Measurements from ENCODE around the gene XXYLT1. TPM values are rescaled to one million over a fixed set of nuclear protein-coding genes. Genes with fewer than 3 reads are reported as not detected.
A peak's percentile ranks its signal among the peaks of the same experiment; 100 is the strongest.

XXYLT1 gene
- total RNA-seq, 1 donor from 2014 or later, result 9.8 TPM

DNA sequence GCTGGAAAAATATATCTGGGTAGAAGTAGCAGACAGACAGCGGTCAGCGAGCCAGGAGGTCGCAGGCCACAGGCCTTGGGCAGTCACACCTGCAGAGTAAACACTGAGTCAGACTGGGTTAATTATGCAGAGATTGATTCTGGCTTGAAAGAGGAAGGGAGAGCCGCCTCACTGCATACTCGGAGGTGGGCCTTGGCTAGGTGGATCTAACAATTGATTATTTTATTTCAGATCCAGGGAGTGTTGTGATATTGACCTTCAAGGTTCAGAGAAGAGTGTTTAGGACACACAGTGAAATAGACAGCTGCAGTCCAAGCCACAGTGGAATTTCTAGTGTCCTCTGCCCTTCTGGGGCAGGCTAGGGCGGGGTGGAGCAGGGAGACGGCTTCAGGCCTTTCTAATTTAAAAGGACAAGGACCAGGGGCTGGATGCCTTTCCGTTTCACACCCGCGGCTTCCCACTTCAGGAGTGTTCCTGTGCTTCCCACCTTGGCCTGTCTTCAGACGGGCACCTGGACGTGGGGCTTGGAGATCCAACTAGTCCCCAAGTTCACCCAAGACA lies 237.3 kb downstream of the XXYLT1 start:
- intact Hi-C loops (cut with DNase I), result no loop called here
- H3K36me3 ChIP-seq, result no peaks in the 10 kb centered on the region
- no peaks in the 10 kb centered on the region for H3K9me3 ChIP-seq
- H3K4me3 ChIP-seq, result no peak overlapping the region
- DNase-seq, result peak; percentile 68
- H3K27me3 ChIP-seq, result no peaks in the 10 kb centered on the region
- no peak overlapping the region for H3K27ac ChIP-seq
- peak; percentile 60 for ATAC-seq
- peaks cover 13% of the 10 kb centered on the region for H3K4me1 ChIP-seq
- TF ChIP-seq, protein P1, sequence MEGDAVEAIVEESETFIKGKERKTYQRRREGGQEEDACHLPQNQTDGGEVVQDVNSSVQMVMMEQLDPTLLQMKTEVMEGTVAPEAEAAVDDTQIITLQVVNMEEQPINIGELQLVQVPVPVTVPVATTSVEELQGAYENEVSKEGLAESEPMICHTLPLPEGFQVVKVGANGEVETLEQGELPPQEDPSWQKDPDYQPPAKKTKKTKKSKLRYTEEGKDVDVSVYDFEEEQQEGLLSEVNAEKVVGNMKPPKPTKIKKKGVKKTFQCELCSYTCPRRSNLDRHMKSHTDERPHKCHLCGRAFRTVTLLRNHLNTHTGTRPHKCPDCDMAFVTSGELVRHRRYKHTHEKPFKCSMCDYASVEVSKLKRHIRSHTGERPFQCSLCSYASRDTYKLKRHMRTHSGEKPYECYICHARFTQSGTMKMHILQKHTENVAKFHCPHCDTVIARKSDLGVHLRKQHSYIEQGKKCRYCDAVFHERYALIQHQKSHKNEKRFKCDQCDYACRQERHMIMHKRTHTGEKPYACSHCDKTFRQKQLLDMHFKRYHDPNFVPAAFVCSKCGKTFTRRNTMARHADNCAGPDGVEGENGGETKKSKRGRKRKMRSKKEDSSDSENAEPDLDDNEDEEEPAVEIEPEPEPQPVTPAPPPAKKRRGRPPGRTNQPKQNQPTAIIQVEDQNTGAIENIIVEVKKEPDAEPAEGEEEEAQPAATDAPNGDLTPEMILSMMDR (IDR thresholded peaks at IDR 0.05), result no peak

DNA sequence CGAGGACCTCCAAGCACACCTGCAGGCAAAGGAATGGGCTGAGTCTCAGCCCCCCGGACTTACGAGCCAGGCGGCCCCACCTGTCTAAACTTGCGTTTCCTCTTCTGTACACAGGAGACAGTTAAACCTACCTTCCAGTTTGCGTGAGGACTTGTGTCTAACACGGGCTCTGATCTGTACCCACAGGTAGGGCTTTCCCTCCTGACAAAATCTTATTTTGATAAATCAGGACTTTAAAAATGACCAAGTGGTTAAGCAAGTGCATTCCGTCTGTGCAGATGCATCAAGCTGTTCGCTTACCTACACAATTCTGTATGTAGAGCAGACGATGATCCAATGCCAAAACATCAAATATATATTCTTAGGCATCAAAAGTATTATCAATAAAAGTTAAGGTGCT lies 238.0 kb downstream of the XXYLT1 start:
- ATAC-seq (no peak), DNase-seq (no peak)
- H3K27me3 ChIP-seq, result no peaks in the 10 kb centered on the region
- peaks cover 13% of the 10 kb centered on the region for H3K4me1 ChIP-seq
- TF ChIP-seq, protein P1 (IDR thresholded peaks at IDR 0.05), result no peak
- no peaks in the 10 kb centered on the region for H3K36me3 ChIP-seq
- intact Hi-C loops (cut with DNase I), result no loop called here
- H3K27ac ChIP-seq, result no peak overlapping the region
- no peak overlapping the region for H3K4me3 ChIP-seq
- no peaks in the 10 kb centered on the region for H3K9me3 ChIP-seq

DNA sequence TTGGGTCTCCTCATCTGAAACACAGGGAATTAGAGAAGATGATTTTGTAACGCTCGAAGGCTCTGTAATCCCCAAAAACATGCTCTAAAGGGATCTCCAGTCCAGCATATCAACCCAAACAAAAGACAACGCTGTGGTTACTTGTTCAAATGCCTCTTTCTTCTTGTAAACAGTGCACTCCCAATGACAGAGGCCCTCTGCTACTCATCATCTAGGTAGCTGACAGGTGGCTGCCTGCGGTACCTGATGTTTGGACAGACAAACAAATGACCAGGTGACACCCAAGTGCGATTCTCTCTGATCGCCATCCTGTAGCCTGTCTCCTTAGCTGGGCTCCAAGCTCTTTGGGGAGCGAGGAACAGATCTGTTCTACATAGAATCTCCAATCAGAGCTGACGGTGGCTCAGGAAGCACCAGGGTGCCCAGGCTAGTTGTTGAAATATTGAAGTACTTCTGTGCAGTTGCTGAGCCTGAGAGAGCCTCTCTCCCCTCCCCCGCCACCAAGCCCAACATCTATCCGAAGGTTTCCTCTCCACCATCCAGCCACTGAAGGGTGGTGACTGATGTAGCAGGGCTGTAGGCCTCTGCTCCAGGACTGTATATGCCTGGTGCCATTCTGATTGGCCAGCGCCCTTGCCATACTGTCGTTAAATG lies 238.7 kb downstream of the XXYLT1 start:
- H3K36me3 ChIP-seq, result no peaks in the 10 kb centered on the region
- H3K4me3 ChIP-seq, result no peak overlapping the region
- ATAC-seq (no peak), DNase-seq (peak; percentile 21)
- peaks cover 13% of the 10 kb centered on the region for H3K4me1 ChIP-seq
- TF ChIP-seq, protein P1 (IDR thresholded peaks at IDR 0.05), result no peak
- H3K27ac ChIP-seq, result no peak overlapping the region
- no peaks in the 10 kb centered on the region for H3K27me3 ChIP-seq
- intact Hi-C loops (cut with DNase I), result no loop called here
- no peaks in the 10 kb centered on the region for H3K9me3 ChIP-seq

DNA sequence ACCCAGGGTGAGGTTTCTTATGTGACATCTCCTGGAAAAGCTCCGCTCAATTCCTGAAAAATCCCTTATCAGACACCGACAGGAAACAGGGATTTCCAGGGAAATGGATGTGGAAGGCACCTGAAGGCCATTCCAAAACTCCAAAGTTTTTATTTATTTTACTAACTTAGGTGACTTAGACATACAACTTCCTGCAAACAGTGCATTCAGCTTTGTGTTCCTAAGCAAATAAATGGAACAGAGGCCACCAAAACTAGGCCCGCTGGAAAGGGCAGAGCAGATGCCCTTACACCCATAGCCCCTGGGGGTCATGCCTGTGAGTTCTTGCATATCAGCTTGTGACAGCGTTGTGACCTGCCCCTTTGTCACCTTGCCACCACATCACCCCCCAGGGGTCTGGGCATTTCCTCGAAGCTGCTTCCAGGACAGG lies 239.4 kb downstream of the XXYLT1 start:
- DNase-seq (peak; percentile 37), ATAC-seq (no peak)
- intact Hi-C loops (cut with DNase I), result no loop called here
- H3K4me3 ChIP-seq, result no peak overlapping the region
- H3K27ac ChIP-seq, result peak overlapping the region; percentile 63
- H3K27me3 ChIP-seq, result no peaks in the 10 kb centered on the region
- no peaks in the 10 kb centered on the region for H3K9me3 ChIP-seq
- peaks cover 13% of the 10 kb centered on the region for H3K4me1 ChIP-seq
- no peaks in the 10 kb centered on the region for H3K36me3 ChIP-seq
- TF ChIP-seq, protein P1 (IDR thresholded peaks at IDR 0.05), result no peak

DNA sequence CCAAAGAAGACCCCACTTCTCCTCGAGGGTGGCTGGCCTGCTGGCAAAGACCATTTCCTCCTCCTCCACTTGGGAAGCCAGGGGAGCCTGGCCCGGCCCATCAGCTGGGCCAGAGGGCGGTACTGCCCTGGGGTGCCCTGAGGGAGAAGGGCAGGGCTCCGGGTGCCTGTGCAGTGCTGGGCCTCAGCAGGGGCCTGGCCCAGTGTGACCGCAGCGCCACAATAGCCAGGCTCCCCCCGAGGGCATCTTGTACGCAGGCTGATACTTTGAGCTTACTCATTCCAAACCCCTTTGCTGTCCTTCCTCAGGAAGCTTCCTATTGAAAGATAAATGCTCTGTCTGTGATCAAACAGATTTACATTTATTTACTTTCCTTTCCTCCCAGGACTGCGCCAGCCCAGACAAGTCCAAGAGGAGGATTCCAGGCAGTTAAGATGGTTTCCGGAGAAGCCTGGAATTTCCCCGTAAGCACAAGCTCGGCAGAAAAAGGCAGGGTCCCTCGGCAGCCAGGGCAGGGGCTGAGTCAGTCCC lies 240.1 kb downstream of the XXYLT1 start:
- ATAC-seq, result peak; percentile 68

More for the DNA sequence above, 240.1 kb downstream of the XXYLT1 start:
- TF ChIP-seq, protein P1 (IDR thresholded peaks at IDR 0.05), result no peak
- Histone ChIP-seq H3K9me3 (no peaks in the 10 kb centered on the region), H3K27ac (peak overlapping the region; percentile 63), H3K27me3 (no peaks in the 10 kb centered on the region), H3K4me3 (no peak overlapping the region), H3K4me1 (peaks cover 13% of the 10 kb centered on the region), H3K36me3 (no peaks in the 10 kb centered on the region)
- intact Hi-C loops (cut with DNase I), result no loop called here
- DNase-seq, result peak; percentile 54
